LNCaP clone FGC (cell line): ENCODE data around the gene CD4.

Experiments used
- DNase-seq: peaks from one replicate; pipeline ENCODE4 v3.0.0-alpha.2; 2011; ENCODE audit warnings: low read depth
- H3K4me3 ChIP-seq: 2 replicates; pipeline ENCODE4 v1.5.1; 2011; ENCODE audit warnings: mild to moderate bottlenecking, low read depth, low read length, control low read depth
- CTCF ChIP-seq: IDR thresholded peaks from 2 replicates; pipeline ENCODE4 v1.5.1; 2012; ENCODE audit warnings: mild to moderate bottlenecking; ENCODE audit not compliant: control insufficient read depth, insufficient read depth; ENCODE audit errors: extremely low read depth

CD4 gene

DNA sequence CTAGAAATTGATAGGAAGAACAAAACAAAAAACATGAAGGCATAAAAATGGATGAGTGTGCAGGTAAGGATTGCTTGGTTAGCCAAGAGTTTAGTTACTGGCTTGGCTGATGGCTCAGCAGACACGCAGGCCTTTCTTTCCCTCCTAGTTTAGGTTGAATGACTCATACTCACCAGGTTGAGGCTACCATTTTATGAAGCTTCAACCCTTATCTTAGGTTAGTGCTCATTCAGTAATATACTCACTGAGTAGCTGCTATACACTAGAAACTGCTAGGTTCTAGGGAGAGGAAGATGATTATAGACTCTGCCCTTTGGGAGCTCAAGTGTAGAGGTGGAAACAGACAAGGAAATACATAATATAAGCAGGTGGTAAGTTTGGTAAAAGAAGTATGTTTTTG, 44.9 kb downstream of the CD4 start:
- TF ChIP-seq CTCF: no peak
- H3K4me3 ChIP-seq: no peak overlapping the region
- no peak for DNase-seq

- no peak for TF ChIP-seq CTCF
- DNase-seq: no peak
- H3K4me3 ChIP-seq: no peak overlapping the region
Observed at GRCh38 chr12:6834873-6835272, 45.5 kb downstream of the CD4 start.

DNA sequence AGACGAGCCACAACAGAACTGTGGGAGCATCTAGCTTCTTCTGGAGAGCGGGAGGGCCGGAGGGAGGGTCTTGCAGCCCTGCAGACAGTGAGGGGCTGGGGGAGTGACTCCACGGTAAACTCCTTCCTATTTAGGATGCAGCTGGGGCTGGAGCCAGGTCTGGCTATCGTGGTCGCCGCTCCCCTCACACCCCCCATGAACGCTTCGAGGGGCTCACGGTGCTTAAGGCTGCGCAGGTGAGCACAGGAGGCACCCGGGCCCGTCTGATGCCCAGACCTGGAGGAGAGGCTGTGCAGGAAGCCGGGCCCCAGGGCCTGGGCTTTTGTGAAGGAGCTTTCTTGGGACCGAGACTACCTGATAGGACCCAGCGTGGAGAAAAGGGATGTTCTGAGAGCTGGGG, 47.5 kb downstream of the CD4 start:
- H3K4me3 ChIP-seq: no peak overlapping the region
- DNase-seq: no peak
- no peak for TF ChIP-seq CTCF

GRCh38 chr12:6837370-6838060, 48.2 kb downstream of the CD4 start:
- no peak for TF ChIP-seq CTCF

GRCh38 chr12:6838854-6839253, 49.5 kb downstream of the CD4 start:
- no peak for TF ChIP-seq CTCF
- no peak overlapping the region for H3K4me3 ChIP-seq
- DNase-seq: no peak

More at GRCh38 chr12:6837370-6838060, 48.2 kb downstream of the CD4 start:
- DNase-seq: no peak
- H3K4me3 ChIP-seq: no peak overlapping the region

DNA sequence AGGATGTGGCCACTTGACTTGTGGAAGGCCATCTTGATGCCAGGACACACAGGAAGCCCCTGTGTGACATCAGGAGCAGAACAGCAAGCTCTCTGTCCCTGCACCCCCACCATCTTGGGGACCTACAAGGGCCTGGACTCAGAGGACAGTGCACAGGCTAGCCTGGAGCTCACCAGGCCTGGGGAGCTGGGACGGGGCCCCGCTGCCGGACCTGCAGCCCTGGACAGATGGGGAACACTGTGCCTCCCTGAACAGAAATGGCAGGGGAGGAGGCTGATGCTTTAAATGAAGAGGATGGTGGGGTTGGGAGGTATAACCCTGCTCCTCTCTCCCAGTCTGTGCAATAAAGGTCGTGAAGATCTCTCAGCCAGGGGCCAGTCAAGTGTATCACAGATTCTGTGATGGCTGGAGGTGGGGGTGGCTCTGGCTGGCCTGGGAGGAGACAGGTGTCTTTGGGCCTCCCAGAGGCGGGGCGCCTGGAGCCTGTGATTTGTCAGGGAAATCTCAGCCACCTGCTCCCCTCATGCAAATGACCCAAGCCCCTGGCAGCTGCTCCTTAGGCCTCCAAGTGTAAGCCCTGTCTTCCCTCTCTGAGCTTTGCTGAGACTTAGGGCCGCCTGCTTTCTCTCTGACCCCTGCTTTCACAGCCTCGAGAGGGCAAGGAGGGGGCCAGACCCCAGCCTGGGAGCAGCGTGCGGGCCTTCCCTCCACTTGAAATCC, 50.3 kb downstream of the CD4 start:
- H3K4me3 ChIP-seq: no peak overlapping the region
- no peak for TF ChIP-seq CTCF
- DNase-seq: no peak
